DMS79 treated with DMSO at 0.1 percent for 48 hours (cell line): Measurements from ENCODE around the gene SMIM14.
A peak's percentile ranks its signal among the peaks of the same experiment; 100 is the strongest.
"Not testable (repeated sequence)": the region's sequence is repeated elsewhere in the genome, so short reads cannot be mapped to it uniquely, and the experiment has no call there.

Experiments
- DNase-seq: peaks from one replicate; lab custom pipeline; 2025; lab: John Stamatoyannopoulos, UW

SMIM14 gene

GRCh38 chr4:39638354-39639239 lies at the start of gene SMIM14:
TSS of gene SMIM14 (minus strand) at chr4:39638865. CDS start at chr4:39605145, 33,720 bp downstream.
- peak; percentile 93 for DNase-seq

GRCh38 chr4:39687014-39687413 lies 48.3 kb upstream of the SMIM14 start:
- DNase-seq, result no peak

GRCh38 chr4:39685990-39686389 lies 47.3 kb upstream of the SMIM14 start:
- no peak for DNase-seq

- no peak for DNase-seq
Observed at GRCh38 chr4:39682138-39682537, 43.5 kb upstream of the SMIM14 start.

- not testable (repeated sequence) for DNase-seq
Observed at GRCh38 chr4:39681003-39681402, 42.3 kb upstream of the SMIM14 start.

DNA sequence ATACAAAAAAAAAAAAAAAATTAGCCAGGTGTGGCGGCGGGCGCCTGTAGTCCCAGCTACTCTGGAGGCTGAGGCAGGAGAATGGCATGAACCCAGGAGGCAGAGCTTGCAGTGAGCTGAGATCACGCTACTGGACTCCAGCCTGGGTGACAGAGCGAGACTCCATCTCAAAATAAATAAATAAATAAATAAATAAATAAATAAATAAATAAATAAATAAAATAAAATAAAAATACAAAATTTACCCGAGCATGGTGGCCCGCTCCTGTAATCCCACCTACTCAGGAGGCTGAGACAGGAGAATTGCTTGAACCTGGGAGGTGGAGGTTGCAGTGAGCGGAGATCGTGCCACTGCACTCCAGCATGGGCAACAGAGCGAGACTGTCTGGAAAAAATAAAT lies 37.0 kb upstream of the SMIM14 start:
- not testable (repeated sequence) for DNase-seq

DNA sequence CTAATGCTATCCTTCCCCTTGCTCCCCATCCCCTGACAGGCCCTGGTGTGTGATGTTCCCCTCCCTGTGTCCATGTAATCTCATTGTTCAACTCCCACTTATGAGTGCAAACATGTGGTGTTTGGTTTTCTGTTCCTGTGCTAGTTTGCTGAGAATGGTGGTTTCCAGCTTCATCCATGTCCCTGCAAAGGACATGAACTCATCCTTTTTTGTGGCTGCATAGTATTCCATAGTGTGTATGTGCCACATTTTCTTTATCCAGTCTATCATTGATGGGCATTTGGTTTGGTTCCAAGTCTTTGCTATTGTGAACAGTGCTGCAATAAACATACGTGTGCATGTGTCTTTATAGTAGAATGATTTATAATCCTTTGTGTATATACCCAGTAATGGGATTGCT lies 31.6 kb upstream of the SMIM14 start:
- DNase-seq, result not testable (repeated sequence)

GRCh38 chr4:39668887-39669286 lies 30.2 kb upstream of the SMIM14 start:
- DNase-seq, result no peak

GRCh38 chr4:39667706-39668105 lies 29.0 kb upstream of the SMIM14 start:
- DNase-seq, result no peak

DNA sequence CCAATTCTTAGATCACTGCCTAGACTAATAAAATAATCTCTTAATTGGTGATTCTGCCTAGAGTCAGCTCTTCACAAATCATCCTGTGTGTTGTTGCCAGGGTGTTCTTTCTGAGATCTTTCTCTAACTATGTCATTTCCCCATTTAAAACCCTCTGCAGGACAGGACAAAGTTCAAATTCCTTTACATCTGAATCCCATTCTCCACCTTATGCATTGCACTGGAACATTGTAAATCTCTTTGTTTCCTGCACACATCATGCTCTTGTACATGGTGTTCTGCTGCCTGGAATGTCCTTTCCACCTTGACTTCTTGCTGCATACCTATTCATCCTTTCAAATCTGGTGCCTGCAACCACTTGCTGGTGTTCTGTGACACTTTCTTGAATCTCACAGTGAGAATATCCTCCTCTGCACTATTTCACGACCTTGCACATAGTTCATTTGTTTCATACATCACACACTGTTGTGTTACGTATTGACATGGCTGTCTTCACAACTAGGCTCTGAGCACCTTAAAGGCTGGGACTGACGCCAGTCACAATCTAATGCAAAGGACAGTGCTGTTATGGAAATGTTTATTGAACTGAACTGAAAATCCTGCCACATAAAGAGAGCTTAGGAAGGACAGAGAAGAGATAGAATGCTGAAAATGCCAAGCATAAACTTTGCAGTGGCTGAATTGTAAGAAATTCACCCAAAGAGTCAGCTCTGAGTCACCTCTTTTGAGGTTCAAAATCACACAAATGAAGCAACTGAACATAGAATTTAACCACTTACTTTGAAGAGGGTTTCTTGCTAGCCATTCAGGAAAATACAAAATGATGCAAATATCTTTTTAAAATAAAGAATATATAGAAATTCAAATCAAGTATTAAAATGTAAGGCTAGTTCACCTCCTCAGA lies 26.4 kb upstream of the SMIM14 start:
- DNase-seq, result no peak

DNA sequence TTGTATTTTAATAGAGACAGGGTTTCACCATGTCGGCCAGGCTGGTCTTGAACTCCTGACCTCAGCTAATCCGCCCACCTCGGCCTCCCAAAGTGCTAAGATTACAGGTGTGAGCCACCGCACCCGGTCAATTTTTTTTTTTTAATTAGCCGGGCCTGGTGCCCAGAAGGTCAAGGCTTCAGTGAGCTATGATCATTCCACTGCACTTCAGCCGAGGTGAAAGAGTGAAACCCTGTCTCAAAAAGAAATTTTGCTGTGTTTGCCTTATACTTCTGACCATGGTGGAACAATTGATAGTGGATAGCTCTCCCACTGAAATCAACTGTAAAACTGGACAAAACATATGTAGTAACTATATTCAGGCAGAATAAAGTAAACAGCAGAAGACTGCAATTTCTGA lies 24.0 kb upstream of the SMIM14 start:
- DNase-seq, result no peak

DNA sequence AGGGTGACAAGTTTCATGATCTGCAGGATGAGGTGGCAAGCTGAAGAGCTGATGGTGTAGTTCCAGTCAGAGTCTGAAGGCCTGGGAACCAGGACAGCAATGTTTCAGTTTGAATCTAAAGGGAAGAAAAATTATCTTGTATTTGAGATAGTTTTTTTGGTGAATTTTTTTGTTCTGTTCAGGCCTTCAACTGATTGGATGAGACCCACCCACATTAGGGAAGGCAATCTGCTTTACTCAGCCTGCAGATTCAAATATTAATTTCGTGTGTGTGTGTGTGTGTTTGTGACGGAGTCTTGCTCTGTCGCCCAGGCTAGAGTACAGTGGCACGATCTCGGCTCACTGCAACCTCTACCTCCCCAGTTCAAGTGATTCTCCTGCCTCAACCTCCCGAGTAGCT lies 22.1 kb upstream of the SMIM14 start:
- DNase-seq, result no peak

- DNase-seq, result no peak
Observed at GRCh38 chr4:39660045-39660444, 21.4 kb upstream of the SMIM14 start.

GRCh38 chr4:39658756-39659155 lies 20.1 kb upstream of the SMIM14 start:
- DNase-seq, result no peak

- no peak for DNase-seq
Observed at GRCh38 chr4:39657465-39657864, 18.8 kb upstream of the SMIM14 start.

DNA sequence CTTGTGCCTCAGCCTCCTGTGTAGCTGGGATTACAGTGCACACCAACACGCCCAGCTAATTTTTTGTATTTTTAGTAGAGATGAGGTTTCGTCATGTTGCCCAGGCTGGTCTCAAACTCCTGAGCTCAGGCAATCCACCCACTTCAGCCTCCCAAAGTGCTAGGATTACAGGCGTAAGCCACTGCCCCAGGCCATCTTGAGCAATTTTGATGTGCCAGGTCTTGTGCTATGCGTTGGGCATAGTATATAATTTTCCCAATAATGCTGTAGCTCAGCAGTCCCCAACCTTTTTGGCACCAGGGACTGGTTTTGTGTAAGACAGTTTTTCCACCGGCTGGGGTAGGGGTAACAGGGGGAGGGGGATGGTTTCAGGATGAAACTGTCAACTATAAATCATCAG lies 18.0 kb upstream of the SMIM14 start:
- not testable (repeated sequence) for DNase-seq

DNA sequence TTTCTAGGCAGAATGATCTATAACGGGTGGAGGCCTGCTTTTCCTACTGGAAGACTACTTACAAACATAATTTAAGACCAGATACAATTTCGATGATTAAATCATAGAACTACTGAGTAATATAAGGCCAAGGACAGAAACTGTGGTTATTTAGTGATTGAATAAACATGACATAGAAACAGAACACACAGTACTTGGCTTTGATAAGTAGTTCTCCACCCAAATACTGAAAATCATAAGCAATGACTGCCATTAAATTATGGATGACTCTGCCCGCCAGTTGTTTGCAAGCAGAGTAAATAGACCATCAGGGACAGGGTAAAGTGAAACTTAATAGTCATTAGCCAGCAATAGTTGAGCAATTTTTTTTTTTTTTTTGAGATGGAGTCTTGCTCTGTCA lies 17.2 kb upstream of the SMIM14 start:
- DNase-seq, result no peak

DNA sequence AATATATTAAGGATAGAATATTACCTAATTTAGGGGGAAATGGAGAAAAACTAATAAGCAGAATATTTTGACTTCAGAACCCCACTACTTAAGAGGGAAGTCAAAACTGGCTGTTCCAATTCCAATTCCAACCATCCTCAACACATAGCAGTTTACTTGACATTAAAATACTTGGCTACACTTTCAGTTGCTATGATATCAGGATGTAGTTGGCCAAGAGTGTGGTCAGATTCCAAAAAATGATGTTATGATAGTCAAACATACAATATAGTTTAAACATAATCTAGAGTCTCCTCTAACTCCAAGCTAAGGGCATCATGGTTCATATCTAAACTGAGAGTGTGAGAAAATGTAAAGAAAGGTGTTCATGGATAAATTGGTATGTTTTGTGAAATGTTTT lies 16.5 kb upstream of the SMIM14 start:
- DNase-seq, result no peak

GRCh38 chr4:39651586-39651985 lies 12.9 kb upstream of the SMIM14 start:
- DNase-seq, result not testable (repeated sequence)

GRCh38 chr4:39649639-39650265 lies 11.1 kb upstream of the SMIM14 start:
- no peak for DNase-seq

GRCh38 chr4:39648827-39649558 lies 10.3 kb upstream of the SMIM14 start:
- DNase-seq, result no peak

DNA sequence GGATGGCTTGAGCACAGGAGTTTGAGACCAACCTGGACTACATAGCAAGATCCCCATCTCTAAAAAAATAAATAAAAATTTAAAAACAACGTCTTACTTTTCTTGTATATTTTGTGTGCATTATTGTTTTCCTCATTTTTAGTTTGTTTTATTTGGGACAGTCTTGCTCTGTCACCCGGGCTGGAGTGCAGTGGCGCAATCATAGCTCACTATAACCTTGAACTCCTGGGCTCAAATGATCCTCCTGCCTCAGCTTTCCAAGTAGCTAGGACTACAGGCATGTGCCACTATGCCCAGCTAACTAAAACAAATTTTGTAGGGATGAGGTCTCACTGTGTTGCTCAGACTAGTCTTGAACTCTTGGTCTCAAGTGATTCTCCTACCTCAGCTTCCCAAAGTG lies 9.5 kb upstream of the SMIM14 start:
- no peak for DNase-seq
